22Rv1 (cell line): Measurements from ENCODE around the gene MYO18B.

Source experiments
- H3K27ac ChIP-seq: fragments of 450-650 bp; 2 replicates; pipeline ENCODE4 v1.5.1; 2017
- CTCF ChIP-seq: fragments of 450-650 bp; IDR thresholded peaks from 2 replicates; pipeline ENCODE4 v1.5.1; 2017; ENCODE audit warnings: mild to moderate bottlenecking
- ZFX ChIP-seq: fragments of 450-650 bp; IDR thresholded peaks from 2 replicates; pipeline ENCODE4 v1.6.1; 2017; ENCODE audit warnings: antibody characterized with exemption, borderline replicate concordance

MYO18B gene

GRCh38 chr22:25791556-25791955 lies 49.6 kb downstream of the MYO18B start:
- no peak for TF ChIP-seq CTCF
- no peak for TF ChIP-seq ZFX

GRCh38 chr22:25795478-25795877 lies 53.5 kb downstream of the MYO18B start:
- TF ChIP-seq ZFX (no peak), CTCF (no peak)
- H3K27ac ChIP-seq: no peak overlapping the region

More at GRCh38 chr22:25791556-25791955, 49.6 kb downstream of the MYO18B start:
- no peak overlapping the region for H3K27ac ChIP-seq

GRCh38 chr22:25797498-25798290 lies 55.7 kb downstream of the MYO18B start:
- H3K27ac ChIP-seq: no peak overlapping the region
- TF ChIP-seq CTCF (no peak), ZFX (no peak)

- no peak overlapping the region for H3K27ac ChIP-seq
- TF ChIP-seq ZFX (no peak), CTCF (no peak)
Observed at GRCh38 chr22:25800766-25801165, 58.8 kb downstream of the MYO18B start.

- no peak overlapping the region for H3K27ac ChIP-seq
- no peak for TF ChIP-seq ZFX
- TF ChIP-seq CTCF: no peak
Observed at GRCh38 chr22:25802018-25802417, 60.0 kb downstream of the MYO18B start.

GRCh38 chr22:25804676-25805075 lies 62.7 kb downstream of the MYO18B start:
- H3K27ac ChIP-seq: no peak overlapping the region
- TF ChIP-seq CTCF: no peak
- no peak for TF ChIP-seq ZFX

- TF ChIP-seq CTCF (no peak), ZFX (no peak)
- H3K27ac ChIP-seq: no peak overlapping the region
Observed at GRCh38 chr22:25806579-25806978, 64.6 kb downstream of the MYO18B start.
